GM19193 (cell line): ENCODE data around the gene SNRNP70.
"Not testable (repeated sequence)": the region's sequence is repeated elsewhere in the genome, so short reads cannot be mapped to it uniquely, and the experiment has no call there.

Source experiments
- POLR2A ChIP-seq: IDR thresholded peaks from 4 replicates; pipeline ENCODE4 v1.6.1; 2011; ENCODE audit not compliant: insufficient read depth, insufficient read length; ENCODE audit errors: extremely low read depth

Gene SNRNP70, protein sequence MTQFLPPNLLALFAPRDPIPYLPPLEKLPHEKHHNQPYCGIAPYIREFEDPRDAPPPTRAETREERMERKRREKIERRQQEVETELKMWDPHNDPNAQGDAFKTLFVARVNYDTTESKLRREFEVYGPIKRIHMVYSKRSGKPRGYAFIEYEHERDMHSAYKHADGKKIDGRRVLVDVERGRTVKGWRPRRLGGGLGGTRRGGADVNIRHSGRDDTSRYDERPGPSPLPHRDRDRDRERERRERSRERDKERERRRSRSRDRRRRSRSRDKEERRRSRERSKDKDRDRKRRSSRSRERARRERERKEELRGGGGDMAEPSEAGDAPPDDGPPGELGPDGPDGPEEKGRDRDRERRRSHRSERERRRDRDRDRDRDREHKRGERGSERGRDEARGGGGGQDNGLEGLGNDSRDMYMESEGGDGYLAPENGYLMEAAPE

DNA sequence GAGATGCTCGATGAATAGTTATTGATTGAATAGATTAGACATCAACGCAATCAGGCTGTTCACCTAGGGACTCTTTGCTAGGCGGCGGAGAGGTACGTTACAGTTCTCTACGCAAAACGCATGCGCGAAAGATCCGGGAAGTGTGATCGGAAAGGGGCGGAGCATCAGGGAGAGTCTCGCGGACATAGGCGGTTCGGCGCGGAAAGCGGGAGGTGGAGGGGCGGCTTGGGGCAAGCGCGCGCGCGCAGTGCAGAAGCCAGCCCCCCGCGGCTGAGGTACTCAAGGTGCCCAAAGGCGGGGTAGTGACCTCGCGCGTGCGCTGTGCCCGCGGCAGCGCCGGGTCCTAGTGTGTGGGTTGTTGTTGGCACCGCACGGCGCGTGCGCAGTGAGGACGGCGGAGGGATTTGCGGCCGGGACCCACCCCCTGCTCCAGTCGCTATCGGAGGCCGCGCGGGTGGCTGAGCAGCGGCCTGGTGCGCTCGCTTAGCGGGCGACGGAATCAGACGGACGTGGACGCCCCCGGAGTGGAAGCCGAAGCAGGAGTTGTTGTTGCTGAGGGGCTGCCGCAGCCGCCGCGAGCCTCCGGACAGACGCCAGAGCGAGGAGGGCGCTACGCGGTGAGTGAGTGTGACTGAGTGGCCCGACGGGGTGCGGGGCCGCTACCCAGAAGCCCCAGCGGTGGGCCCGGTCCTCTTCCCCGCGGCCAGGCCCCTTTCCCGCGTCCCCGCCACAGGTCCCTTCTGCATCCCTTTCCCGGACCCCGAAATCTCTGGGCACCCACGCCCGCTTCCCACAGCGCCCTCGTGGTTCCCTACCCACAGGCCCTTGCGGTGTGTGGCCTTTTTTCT is at the start of gene SNRNP70:
SNRNP70 (plus strand) TSS at position 432 of the 848 bp plus-strand sequence. CDS start 964 bp downstream, outside the sequence.
- TF ChIP-seq POLR2A: peak; percentile 98

DNA sequence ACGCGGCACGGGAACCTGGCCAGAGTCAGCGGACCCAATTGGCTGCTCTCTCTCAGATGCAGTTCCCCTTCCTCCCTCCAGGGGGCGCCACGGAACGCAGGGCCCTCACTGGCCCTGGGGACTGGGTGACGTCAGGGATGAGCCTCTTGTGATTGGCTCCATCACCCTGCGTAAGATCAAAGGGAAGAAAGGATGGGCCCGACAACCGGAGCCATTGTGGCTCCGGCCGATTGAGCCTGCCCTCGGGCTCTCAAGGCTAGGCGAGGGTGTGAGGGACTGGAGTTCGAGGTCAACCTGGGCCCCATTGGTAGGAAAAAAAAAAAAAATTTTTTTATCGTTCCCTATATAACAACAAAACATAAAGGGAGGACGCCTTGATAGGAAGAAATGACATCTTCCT is 48.4 kb upstream of the SNRNP70 start, which contains the start of gene CGB1:
CGB1 (minus strand) TSS at position 81 of the 400 bp plus-strand sequence. CDS start 184 bp downstream, outside the sequence.
- TF ChIP-seq POLR2A: not testable (repeated sequence)

DNA sequence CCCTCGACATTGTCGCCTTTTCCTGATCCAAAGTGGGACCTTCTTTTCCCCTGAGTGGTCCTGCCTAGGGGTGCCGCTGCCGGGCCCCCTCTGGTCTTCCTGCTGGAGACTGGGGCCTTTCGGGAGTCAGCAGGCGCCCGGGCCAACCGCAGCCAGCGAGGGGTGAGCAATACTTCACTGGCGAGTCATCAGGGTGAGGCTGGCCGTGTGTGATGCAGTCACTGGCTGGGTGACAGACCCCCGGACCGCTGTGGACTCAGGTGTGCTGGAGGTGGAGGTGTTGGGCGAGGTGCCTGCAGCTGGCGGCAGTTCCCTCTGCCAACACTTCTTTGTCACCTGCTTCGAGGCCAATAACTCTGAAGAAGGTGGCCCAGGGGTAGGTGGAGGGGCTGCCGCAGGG is 43.1 kb upstream of the SNRNP70 start:
- no peak for TF ChIP-seq POLR2A

DNA sequence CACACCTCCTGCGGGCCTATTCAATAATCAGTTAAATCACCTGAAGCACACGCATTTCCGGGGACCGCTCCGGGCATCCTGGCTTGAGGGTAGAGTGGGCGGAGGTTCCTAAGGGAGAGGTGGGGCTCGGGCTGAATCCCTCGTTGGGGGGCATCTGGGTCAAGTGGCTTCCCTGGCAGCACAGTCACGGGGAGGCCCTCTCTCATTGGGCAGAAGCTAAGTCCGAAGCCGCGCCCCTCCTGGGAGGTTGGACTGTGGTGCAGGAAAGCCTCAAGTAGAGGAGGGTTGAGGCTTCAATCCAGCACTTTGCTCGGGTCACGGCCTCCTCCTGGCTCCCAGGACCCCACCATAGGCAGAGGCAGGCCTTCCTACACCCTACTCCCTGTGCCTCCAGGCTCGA is 41.7 kb upstream of the SNRNP70 start, which contains the start of gene CGB5:
CGB5 (plus strand) TSS at position 301 of the 400 bp plus-strand sequence. CDS start 362 bp downstream, outside the sequence.
- not testable (repeated sequence) for TF ChIP-seq POLR2A

DNA sequence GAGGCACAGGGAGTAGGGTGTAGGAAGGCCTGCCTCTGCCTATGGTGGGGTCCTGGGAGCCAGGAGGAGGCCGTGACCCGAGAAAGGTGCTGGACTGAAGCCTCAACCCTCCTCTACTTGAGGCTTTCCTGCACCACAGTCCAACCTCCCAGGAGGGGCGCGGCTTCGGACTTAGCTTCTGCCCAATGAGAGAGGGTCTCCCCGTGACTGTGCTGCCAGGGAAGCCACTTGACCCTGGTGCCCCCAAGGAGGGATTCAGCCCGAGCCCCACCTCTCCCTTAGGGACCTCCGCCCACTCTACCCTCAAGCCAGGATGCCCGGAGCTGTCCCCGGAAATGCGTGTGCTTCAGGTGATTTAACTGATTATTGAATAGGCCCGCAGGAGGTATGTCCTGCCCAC is 36.2 kb upstream of the SNRNP70 start, which contains the start of gene CGB8:
CGB8 (minus strand) TSS at position 101 of the 400 bp plus-strand sequence. CDS start 372 bp downstream, outside the sequence.
- not testable (repeated sequence) for TF ChIP-seq POLR2A

DNA sequence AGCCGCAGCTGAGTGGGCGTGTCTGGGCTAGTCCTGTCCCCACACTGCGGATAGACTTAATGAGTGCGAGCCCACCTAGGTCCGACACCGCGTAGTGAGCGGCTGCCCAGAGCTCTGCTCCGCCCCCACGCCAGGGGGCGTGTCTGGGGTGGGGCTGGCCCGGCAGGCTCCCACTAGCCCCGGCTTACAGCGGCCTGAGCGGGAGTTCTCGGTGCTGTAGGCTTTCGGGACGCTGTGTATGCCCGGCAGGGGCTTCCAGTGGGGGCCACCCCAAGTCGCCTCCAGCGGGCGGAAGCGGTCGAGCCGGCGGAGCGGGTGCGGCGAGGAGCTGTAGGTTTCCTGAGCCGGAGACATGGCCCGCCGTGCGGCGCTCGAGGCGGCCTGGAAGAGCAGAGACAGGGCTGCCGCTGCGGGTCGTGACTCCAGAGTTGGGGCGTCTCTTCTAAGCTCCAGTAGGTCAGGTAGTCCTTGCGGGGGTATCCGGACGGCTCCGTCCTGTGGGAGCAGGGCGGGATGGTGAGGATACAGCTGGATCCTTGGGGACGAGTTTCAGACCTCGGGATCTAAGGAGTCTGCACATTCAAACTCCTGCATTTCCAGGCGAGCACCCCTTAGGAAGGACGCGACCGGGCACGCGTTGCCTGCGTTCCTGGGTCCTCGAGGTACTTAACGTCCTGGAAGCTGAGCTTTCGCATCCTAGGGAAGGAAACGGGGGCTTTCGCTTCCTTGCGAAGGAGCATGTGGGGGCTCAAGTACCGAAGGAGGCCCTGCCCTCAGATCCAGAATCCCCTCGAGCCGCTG is 28.9 kb upstream of the SNRNP70 start:
- no peak for TF ChIP-seq POLR2A

DNA sequence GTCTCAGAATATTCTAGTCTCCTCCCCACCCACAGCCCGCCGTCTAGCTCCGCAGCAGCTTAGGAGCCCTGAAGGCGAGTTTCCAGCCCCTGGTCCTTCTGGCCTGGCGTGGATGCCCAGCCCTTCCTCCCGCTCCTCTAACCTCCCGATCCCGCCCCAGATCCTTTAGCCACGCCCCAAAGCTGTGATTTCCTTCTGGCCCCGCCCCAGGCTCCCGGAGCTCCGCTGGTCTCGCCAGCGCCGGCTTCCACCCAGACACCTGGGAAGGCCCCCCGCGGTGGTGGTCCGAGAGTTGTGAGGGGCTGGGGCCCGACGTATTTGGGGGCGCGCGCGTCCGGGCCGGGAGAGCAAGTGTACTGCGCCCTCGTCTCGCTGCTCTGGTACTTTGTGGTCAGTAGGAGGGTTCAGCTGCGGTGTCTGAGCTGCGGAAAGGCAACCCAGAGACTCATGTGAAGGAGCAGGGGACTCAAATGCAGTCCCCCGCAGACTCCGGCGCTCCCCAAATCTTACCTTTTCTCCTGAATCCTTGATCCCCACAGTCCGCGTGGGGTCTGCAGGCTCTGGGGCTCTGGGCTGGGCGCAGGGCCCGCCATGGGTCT is 27.5 kb upstream of the SNRNP70 start, which contains the start of gene CGB7:
CGB7 (minus strand) TSS at position 114 of the 599 bp plus-strand sequence. CDS start 2,374 bp downstream, outside the sequence.
- no peak for TF ChIP-seq POLR2A

DNA sequence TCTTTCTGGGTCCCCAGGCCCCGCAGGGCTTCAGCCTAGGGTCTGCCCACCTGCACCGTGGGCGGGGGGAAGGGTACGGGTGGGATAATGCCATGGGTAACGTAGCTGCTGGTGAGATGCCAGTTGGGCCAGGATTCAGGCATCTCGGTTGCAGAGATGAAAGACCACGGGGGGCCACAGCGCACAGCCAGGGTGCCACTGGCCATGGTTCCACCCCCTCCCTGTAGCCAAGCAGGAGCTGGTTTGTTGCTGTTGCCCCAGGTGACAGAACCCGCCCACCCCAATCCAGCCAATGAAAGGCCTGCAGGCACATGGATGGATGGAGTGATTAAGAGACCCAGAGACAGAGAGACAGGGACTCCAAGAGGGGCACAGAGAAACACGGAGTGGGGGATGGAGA is 26.7 kb upstream of the SNRNP70 start:
- TF ChIP-seq POLR2A: no peak

DNA sequence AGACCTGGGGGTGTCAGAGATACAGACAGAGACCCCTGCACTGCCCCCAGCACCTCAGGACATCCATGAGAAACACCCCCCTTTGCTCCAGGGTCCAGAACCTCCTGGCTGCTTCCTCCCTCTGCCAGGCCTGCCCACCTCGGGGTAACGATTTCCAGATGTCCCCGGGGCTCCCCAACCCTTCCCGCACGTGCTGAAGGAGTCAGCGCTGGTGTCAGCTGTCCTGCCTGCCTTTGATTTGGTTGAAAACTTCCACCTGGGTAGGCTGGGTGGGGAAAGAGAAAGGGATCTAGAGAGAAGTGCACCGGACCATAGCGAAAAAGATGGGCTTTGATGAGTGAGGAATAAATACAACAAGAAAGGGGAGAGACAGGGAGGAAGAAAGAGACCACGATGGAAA is 26.2 kb upstream of the SNRNP70 start:
- no peak for TF ChIP-seq POLR2A

DNA sequence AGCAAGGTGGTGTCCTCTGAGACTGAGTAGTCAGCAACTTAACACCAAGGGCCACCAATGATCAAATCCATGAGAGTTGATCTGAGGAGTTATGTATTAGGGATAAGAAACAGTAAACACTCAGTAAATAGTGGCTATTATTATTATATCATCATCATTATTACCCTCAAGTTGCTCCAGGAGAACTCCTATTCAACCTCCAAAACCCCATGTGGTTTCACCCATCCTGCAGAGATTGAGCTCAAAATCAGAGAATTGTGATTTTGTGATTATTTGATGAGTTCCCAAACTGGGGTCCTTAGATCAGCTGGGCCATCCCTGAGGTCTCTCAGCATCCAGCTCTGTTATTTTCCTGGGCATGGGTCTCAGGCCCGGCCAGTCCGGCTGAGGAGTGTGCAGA is 24.3 kb upstream of the SNRNP70 start:
- no peak for TF ChIP-seq POLR2A

DNA sequence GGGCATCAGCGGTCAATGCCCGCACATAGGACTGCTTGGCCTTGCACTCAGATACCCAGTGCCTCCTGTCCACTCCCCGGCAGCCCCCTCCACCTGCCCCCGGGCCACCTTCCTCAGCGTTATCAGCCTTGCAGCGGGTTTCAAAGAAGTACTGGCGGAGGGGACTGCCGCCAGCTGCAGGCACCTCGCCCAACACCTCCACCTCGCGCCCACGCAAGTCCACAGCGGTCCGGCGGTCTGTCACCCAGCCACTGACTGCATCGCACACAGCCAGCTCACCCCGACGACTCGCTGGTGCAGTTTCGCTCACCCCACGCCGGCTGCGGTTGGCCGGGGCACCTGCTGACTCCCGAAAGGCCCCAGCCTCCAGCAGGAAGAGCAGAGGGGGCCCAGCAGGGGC is 23.8 kb upstream of the SNRNP70 start:
- TF ChIP-seq POLR2A: no peak

DNA sequence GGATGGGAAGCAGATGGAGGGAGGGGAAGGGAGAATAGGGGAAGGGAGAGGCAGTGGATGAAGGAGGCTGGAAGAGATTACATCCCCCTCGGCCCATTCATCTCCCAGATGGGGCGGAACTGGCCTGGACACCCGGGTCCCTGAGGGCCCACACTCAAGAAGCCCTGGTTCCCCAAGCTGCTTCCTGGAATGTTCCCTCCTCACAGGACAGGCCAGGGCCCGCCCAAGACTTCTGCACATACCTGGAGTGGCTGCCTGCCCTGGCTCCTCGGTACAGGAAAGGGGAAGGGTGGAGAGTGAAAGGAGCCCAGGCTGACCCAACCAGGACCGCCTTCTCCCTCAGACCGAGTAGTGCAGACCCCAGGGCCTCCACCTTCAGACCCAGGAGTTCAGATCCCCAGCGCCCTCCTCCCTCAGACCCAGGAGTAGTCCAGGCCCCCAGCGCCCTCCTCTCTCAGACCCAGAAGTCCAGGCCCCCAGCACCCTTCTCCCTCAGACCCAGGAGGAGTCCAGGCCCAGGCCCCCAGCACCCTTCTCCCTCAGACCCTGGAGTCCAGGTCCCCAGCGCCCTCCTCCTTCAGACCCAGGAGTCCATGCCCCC is 21.1 kb upstream of the SNRNP70 start:
- no peak for TF ChIP-seq POLR2A
